ENCODE results near the gene B9D1. TPM values are rescaled to one million over a fixed set of nuclear protein-coding genes. Genes with fewer than 3 reads are reported as not detected.
A peak's percentile ranks its signal among the peaks of the same experiment; 100 is the strongest.

Gene B9D1
- polyA plus RNA-seq, 1 of the 3 experiments (the other 2 are of a cell fraction): 81.6 TPM

GRCh38 chr17:19365499-19365817 is 2.9 kb upstream of the B9D1 start (continued):
- TF ChIP-seq IRF3 (IDR thresholded peaks at IDR 0.05; ENCODE audit: low read depth, low read length) (no peak), EP300 (IDR thresholded peaks at IDR 0.05; ENCODE audit: borderline replicate concordance in 1 of 2, low read depth in 1 of 2, low read length in 1 of 2) (no peak), MXI1 (IDR thresholded peaks at IDR 0.05; ENCODE audit: low read depth, low read length) (no peak)

GRCh38 chr17:19364699-19365498 is 2.4 kb upstream of the B9D1 start:
- Histone ChIP-seq H3K27ac (ENCODE audit: low read depth in 2 of 2, low read length in 1 of 2) (no peak overlapping the region; a peak in 1 of 4 replicates), H3K9me2 (no peaks in the 10 kb centered on the region)

GRCh38 chr17:19363460-19364035 is 1.0 kb upstream of the B9D1 start:
- ChIA-PET CTCF (interaction anchor here (0.5 to 12.0 kb wide), 64 partner anchors 9 to 438 kb away, joined by 3 to 305 read pairs (median 6); partner anchors contain the start of genes ALDH3A2, MAPK7, MFAP4 and RNF112), POLR2A (interaction anchor here (0.8 to 3.0 kb wide), 5 partner anchors 14 to 399 kb away, joined by 3 to 24 read pairs (median 13); partner anchors contain the start of genes MAPK7 and MFAP4)
- Histone ChIP-seq H3K9ac (no peak overlapping the region), H3K4me3 (ENCODE audit: low read depth in 2 of 2, low read length in 1 of 2) (no peak overlapping the region), H3K9me3 (no peaks in the 10 kb centered on the region), H3K27ac (ENCODE audit: low read depth in 2 of 2, low read length in 1 of 2) (no peak overlapping the region), H3F3A (replicated peaks; ENCODE audit: insufficient read depth) (peaks cover 7% of the 10 kb centered on the region), H3K4me1 (ENCODE audit: control insufficient read depth in 1 of 2, insufficient read depth in 2 of 2, low read depth in 1 of 2, low read length in 1 of 2) (peaks cover 13 to 32% of the 10 kb centered on the region in 2 experiments; a peak in 2 of 4 replicates), H3K4me2 (peak overlapping the region; percentile 85; the same call in 1 of the 2 replicates), H3K9me2 (no peaks in the 10 kb centered on the region), H3K27me3 (ENCODE audit: insufficient read depth) (no peaks in the 10 kb centered on the region), H4K20me1 (ENCODE audit: insufficient read depth) (no peaks in the 10 kb centered on the region), H2AFZ (ENCODE audit: low read depth) (0 out of 2 replicates have a peak overlapping the region, but pooled peaks have one; percentile 83), H3K79me2 (ENCODE audit: insufficient read depth) (peaks cover 8% of the 10 kb centered on the region), H3K36me3 (replicated peaks in 1 of 2; ENCODE audit: control insufficient read depth in 1 of 2, insufficient read depth in 2 of 2, low read length in 1 of 2) (peaks cover 0 to 2% of the 10 kb centered on the region in 2 experiments)
- WGBS (ENCODE audit: low lambda C conversion rate): 84% methylated on average over 5 of the region's 6 CpGs
- no peak for TF ChIP-seq CHD2 (IDR thresholded peaks at IDR 0.05; ENCODE audit: low read length, partially characterized antibody)
- no peak for TF ChIP-seq TEAD4 (IDR thresholded peaks at IDR 0.05; ENCODE audit: borderline replicate concordance, insufficient read depth)
- DNase-seq: no peak

More at GRCh38 chr17:19364699-19365498, 2.4 kb upstream of the B9D1 start:
- no peak overlapping the region for H3K4me3 ChIP-seq (ENCODE audit: low read depth in 2 of 2, low read length in 1 of 2)
- ChIA-PET POLR2A (interaction anchor here (0.8 to 3.0 kb wide), 3 partner anchors 13 to 47 kb away, joined by 4 to 24 read pairs (median 4); partner anchors contain the start of genes MAPK7 and RNF112), CTCF (interaction anchor here (0.7 to 12.0 kb wide), 8 partner anchors 9 to 404 kb away, joined by 3 to 305 read pairs (median 5); partner anchors contain the start of genes MAPK7 and RNF112)
- peaks cover 7% of the 10 kb centered on the region for H3F3A ChIP-seq (replicated peaks; ENCODE audit: insufficient read depth)
- no peaks in the 10 kb centered on the region for H3K9me3 ChIP-seq
- H3K4me2 ChIP-seq: no peak overlapping the region
- H4K20me1 ChIP-seq (ENCODE audit: insufficient read depth): no peaks in the 10 kb centered on the region
- WGBS (ENCODE audit: low lambda C conversion rate): 57% methylated on average over 7 of the region's 14 CpGs
- H3K79me2 ChIP-seq (ENCODE audit: insufficient read depth): peaks cover 8% of the 10 kb centered on the region
- no peak overlapping the region for H3K9ac ChIP-seq
- H3K36me3 ChIP-seq (replicated peaks in 1 of 2; ENCODE audit: control insufficient read depth in 1 of 2, insufficient read depth in 2 of 2, low read length in 1 of 2): no peaks in the 10 kb centered on the region
- TF ChIP-seq TEAD4 (IDR thresholded peaks at IDR 0.05; ENCODE audit: borderline replicate concordance, insufficient read depth) (no peak), RFX5 (IDR thresholded peaks at IDR 0.05; ENCODE audit: low read length) (no peak), USF2 (IDR thresholded peaks at IDR 0.05; ENCODE audit: borderline replicate concordance, low read depth, low read length) (no peak), MAX (IDR thresholded peaks at IDR 0.05; ENCODE audit: low read depth) (no peak), RXRA (IDR thresholded peaks at IDR 0.05; ENCODE audit: borderline replicate concordance, low read depth) (no peak), FOSL2 (IDR thresholded peaks at IDR 0.05; ENCODE audit: borderline replicate concordance, low read depth) (no peak)
- H3K27me3 ChIP-seq (ENCODE audit: insufficient read depth): no peaks in the 10 kb centered on the region
- peaks cover 13 to 32% of the 10 kb centered on the region in 2 experiments; a peak in 2 of 4 replicates for H3K4me1 ChIP-seq (ENCODE audit: control insufficient read depth in 1 of 2, insufficient read depth in 2 of 2, low read depth in 1 of 2, low read length in 1 of 2)
- DNase-seq: peak; percentile 40
- no peak overlapping the region for H2AFZ ChIP-seq (ENCODE audit: low read depth)

All from SK-N-SH (cell line).